ENCODE data around the gene ACTN1.

ACTN1 gene

DNA sequence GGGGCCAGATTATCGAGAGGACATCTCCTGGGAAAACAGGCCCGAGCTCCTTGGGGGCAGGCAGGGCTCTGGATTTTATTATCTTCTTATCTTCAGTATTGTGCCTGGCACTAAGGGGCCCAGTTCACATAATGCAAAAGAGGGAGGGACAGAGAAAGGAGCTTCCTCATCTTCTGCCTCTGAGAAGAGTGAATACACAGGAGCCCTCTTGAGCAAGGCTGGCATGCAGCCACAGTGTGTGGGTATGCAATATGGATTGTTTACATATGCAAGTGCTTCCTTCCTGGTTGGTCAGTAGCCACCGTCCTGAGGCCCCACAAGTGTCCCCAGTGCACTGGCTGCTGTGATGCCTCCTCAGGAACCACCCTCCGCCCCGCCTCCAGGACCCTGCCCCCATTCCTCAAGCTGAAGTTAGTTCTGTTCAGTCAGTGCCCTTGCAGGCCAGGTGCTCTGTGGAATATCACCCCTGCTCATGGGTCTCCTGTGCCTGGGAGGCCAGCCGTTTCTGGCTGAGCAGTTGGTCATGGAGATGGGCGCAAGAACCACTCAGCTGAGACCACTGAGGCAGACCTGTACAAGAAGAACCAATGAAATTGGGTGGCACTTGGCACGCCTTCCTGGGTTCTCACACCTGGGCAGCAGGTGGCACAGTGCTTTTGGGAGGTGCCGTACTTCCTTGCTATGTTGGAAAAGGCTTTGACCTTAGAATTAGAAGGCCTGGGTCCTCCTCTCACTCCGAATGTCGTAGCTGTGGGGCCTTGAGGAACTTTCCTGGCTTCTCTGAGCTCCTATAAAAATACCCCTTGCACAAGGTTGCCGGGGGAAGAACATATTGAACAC, 35.1 kb upstream of the ACTN1 start:
- TF ChIP-seq CTCF (IDR thresholded peaks at IDR 0.05; ENCODE audit: extremely low read depth, insufficient read depth, missing control alignments) = no peak
- DNase-seq (ENCODE audit: low spot score) = no peak
- in situ Hi-C loops (cut with MboI; ENCODE audit: low pct_unique_long_range_greater_than_20kb, low sequenced_read_pairs, unreplicated experiment) = no loop called here

- no peak for DNase-seq (ENCODE audit: low spot score)
- no peak for TF ChIP-seq CTCF (IDR thresholded peaks at IDR 0.05; ENCODE audit: extremely low read depth, insufficient read depth, missing control alignments)
- in situ Hi-C loops (cut with MboI; ENCODE audit: low pct_unique_long_range_greater_than_20kb, low sequenced_read_pairs, unreplicated experiment) = no loop called here
Observed at GRCh38 chr14:69012256-69012953, 33.3 kb upstream of the ACTN1 start.

GRCh38 chr14:69010648-69011047, 31.5 kb upstream of the ACTN1 start:
- DNase-seq (ENCODE audit: low spot score) = no peak
- in situ Hi-C loops (cut with MboI; ENCODE audit: low pct_unique_long_range_greater_than_20kb, low sequenced_read_pairs, unreplicated experiment) = no loop called here
- TF ChIP-seq CTCF (IDR thresholded peaks at IDR 0.05; ENCODE audit: extremely low read depth, insufficient read depth, missing control alignments) = no peak

DNA sequence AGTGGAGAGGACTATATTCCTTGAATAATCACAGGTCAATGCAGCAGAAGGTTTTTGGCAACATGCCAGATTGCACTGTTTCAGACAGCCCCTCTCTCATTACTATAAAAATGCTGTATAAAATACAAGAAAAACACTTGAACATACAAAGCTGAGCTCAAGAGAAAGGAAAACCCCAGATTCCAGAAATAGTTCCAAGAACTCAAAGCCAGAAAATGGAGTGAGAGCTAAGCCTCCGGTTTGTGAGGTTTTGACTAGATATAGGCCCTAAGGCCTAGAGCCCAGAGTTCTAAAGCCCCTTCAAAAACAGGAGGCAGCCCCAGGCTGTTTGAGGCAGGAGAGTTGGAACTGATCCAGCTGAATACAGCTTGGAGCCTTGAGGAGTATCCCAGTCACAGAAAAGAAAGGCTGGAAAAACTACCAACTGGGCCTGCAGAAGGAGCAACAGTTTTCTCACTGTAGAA, 29.4 kb upstream of the ACTN1 start:
- DNase-seq (ENCODE audit: low spot score) = no peak
- in situ Hi-C loops (cut with MboI; ENCODE audit: low pct_unique_long_range_greater_than_20kb, low sequenced_read_pairs, unreplicated experiment) = no loop called here
- TF ChIP-seq CTCF (IDR thresholded peaks at IDR 0.05; ENCODE audit: extremely low read depth, insufficient read depth, missing control alignments) = no peak

- TF ChIP-seq CTCF (IDR thresholded peaks at IDR 0.05; ENCODE audit: extremely low read depth, insufficient read depth, missing control alignments) = no peak
- in situ Hi-C loops (cut with MboI; ENCODE audit: low pct_unique_long_range_greater_than_20kb, low sequenced_read_pairs, unreplicated experiment) = no loop called here
Observed at GRCh38 chr14:69006346-69006745, 27.2 kb upstream of the ACTN1 start.

GRCh38 chr14:69005432-69006148, 26.5 kb upstream of the ACTN1 start:
- in situ Hi-C loops (cut with MboI; ENCODE audit: low pct_unique_long_range_greater_than_20kb, low sequenced_read_pairs, unreplicated experiment) = no loop called here
- no peak for TF ChIP-seq CTCF (IDR thresholded peaks at IDR 0.05; ENCODE audit: extremely low read depth, insufficient read depth, missing control alignments)
- DNase-seq (ENCODE audit: low spot score) = no peak

More at GRCh38 chr14:69006346-69006745, 27.2 kb upstream of the ACTN1 start:
- DNase-seq (ENCODE audit: low spot score) = no peak

Measured in GM13977 (cell line).